ENCODE data around the gene GLRX2.

GRCh38 chr1:193131266-193131860 lies 26.1 kb upstream of the GLRX2 start:
- TF ChIP-seq EZH2phosphoT487 (IDR thresholded peaks at IDR 0.05) (no peak), CTCF (IDR thresholded peaks at IDR 0.05) (no peak)
